LNCaP clone FGC (cell line): ENCODE results near the gene PON2.
A peak's percentile ranks its signal among the peaks of the same experiment; 100 is the strongest.

Source experiments
- DNase-seq: peaks from one replicate; pipeline ENCODE4 v3.0.0-alpha.2; 2011; ENCODE audit warnings: low read depth
- H3K4me3 ChIP-seq: 2 replicates; pipeline ENCODE4 v1.5.1; 2011; ENCODE audit warnings: mild to moderate bottlenecking, low read depth, low read length, control low read depth
- CTCF ChIP-seq: IDR thresholded peaks from 2 replicates; pipeline ENCODE4 v1.5.1; 2012; ENCODE audit warnings: mild to moderate bottlenecking; ENCODE audit not compliant: control insufficient read depth, insufficient read depth; ENCODE audit errors: extremely low read depth

The PON2 gene

GRCh38 chr7:95440394-95441038 lies 5.7 kb upstream of the PON2 start:
- DNase-seq, result no peak
- TF ChIP-seq CTCF, result no peak
- no peak overlapping the region for H3K4me3 ChIP-seq

GRCh38 chr7:95436407-95436806 lies 1.6 kb upstream of the PON2 start:
- no peak for TF ChIP-seq CTCF
- no peak overlapping the region for H3K4me3 ChIP-seq
- no peak for DNase-seq

- H3K4me3 ChIP-seq, result peak overlapping the region; percentile 70
- DNase-seq, result no peak
- TF ChIP-seq CTCF, result no peak
Observed at GRCh38 chr7:95435422-95435780, 573 bp upstream of the PON2 start.

- DNase-seq, result no peak
- no peak for TF ChIP-seq CTCF
- H3K4me3 ChIP-seq, result peak overlapping the region; percentile 70
Observed at GRCh38 chr7:95433952-95434556, 774 bp downstream of the PON2 start.

GRCh38 chr7:95433129-95433528 lies 1.7 kb downstream of the PON2 start:
- DNase-seq, result no peak
- TF ChIP-seq CTCF, result no peak
- no peak overlapping the region for H3K4me3 ChIP-seq

GRCh38 chr7:95432606-95433005 lies 2.2 kb downstream of the PON2 start:
- H3K4me3 ChIP-seq, result no peak overlapping the region
- no peak for TF ChIP-seq CTCF
- DNase-seq, result no peak

- no peak overlapping the region for H3K4me3 ChIP-seq
- no peak for DNase-seq
- no peak for TF ChIP-seq CTCF
Observed at GRCh38 chr7:95430864-95431263, 4.0 kb downstream of the PON2 start.
